Measurements from ENCODE around the gene STARD10.

STARD10 gene

DNA sequence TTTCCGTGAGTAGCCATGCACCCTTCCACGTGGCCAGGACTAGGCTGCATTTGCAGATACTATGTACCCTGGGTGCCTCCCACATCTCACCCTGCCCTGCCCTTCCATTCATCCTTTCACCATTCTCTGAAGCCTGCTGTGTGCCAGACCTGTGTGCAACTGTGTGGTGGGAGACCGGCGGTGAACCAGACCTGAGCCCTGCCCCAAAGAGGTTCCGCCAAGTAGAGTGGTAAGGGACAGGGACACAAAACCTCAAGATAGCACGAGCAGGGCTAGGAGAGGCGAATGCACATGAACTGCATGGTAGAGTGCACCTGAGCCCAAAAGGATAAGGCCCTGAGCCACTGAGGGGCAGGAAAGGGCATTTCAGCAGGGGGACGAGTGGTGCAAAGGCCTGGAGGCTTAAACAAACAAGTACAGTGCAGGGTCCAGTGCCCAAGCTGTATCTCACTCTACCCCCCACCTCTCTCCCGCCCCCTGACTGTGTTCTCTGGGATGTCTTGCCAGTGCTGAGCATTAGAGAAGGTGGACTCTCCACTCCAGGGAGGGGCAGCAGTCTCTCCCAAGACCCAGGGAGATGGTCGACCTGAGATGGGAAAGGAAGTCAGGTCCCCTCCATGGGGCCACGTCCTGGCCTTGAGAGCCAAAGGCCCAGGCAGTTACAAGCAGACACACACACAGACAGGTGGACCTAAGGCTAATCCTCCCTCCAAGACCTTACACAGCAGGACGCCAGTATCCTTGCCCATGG is 27.5 kb downstream of the STARD10 start:
- TF ChIP-seq, protein P1, sequence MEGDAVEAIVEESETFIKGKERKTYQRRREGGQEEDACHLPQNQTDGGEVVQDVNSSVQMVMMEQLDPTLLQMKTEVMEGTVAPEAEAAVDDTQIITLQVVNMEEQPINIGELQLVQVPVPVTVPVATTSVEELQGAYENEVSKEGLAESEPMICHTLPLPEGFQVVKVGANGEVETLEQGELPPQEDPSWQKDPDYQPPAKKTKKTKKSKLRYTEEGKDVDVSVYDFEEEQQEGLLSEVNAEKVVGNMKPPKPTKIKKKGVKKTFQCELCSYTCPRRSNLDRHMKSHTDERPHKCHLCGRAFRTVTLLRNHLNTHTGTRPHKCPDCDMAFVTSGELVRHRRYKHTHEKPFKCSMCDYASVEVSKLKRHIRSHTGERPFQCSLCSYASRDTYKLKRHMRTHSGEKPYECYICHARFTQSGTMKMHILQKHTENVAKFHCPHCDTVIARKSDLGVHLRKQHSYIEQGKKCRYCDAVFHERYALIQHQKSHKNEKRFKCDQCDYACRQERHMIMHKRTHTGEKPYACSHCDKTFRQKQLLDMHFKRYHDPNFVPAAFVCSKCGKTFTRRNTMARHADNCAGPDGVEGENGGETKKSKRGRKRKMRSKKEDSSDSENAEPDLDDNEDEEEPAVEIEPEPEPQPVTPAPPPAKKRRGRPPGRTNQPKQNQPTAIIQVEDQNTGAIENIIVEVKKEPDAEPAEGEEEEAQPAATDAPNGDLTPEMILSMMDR (IDR thresholded peaks at IDR 0.05; ENCODE audit: borderline replicate concordance, insufficient read depth, low read depth, low read length), result no peak
- H3K4me3 ChIP-seq (ENCODE audit: low read depth, low read length), result no peak overlapping the region

DNA sequence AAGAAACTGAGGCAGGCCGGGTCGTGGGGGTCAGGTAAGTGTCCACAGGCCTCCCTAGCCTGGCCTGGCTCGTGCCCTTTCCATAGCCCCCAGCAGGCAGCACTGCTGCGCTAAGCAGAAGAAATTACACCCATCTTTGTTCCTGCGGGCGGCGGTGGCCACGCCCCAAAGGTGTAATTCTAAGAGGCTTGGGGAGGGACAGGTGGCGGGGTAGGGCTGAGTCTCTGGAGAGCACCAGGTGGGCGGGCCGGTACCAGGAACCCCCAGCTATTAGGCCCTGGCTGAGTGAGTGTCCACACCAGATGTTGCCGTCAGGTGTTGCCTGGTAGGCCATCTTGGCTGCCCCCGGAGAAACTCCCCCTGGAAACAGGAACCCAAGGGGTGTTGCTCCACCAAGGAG is 29.3 kb downstream of the STARD10 start:
- TF ChIP-seq, protein P1 (IDR thresholded peaks at IDR 0.05; ENCODE audit: borderline replicate concordance, insufficient read depth, low read depth, low read length), result no peak
- H3K4me3 ChIP-seq (ENCODE audit: low read depth, low read length), result no peak overlapping the region

DNA sequence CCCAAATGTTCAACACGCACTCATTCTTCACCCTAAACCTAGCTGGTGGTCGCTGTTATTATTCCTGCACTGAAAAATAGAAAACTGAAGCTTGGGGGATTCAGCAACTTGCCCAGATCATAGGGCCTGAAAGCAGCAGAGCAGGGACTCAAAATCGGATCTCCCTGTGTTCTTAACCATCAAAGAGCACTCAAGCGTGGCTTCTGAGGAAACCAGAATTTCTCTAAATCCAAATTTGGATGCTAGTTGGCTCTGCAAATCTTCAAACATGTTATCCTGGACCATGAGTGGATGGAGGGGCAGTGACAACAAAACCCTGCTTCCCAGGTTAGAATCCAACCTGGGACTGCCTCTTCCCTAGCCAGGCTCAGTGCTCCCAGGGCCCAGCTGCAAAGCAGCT is 30.0 kb downstream of the STARD10 start:
- TF ChIP-seq, protein P1 (IDR thresholded peaks at IDR 0.05; ENCODE audit: borderline replicate concordance, insufficient read depth, low read depth, low read length), result no peak

DNA sequence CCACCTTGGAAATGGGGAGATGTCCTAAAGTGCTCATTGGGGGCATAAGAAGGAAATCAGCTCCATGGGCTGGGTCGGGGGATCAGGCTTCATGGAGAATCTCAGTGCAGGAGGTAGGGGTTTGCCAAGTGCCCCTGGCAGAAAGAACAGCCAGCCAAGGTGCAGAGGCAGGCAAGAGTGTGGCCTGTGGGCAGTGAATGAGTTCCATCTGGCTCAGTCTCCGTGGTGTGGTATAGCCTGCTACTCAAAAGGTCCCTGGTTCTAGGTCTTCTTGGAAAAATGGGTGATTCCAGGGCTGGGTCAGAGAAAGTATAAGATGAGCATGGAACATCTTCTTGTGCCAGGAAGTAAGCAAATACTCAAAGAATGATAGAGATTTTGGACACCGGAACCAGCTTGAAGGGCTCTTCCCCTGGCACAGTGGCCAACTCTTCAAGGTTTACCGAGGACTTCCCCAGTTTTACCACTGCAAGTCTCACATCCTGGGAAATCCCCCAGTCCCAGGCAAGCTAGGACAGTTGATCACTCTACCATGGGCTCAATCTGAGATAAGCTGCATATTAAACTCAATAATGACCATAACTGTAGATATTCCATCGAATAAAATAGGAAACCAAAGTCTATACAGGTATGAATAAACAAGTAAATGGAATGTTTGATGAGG is 31.1 kb downstream of the STARD10 start:
- no peak overlapping the region for H3K4me3 ChIP-seq (ENCODE audit: low read depth, low read length)
- TF ChIP-seq, protein P1 (IDR thresholded peaks at IDR 0.05; ENCODE audit: borderline replicate concordance, insufficient read depth, low read depth, low read length), result no peak

More for the DNA sequence above, 30.0 kb downstream of the STARD10 start:
- no peak overlapping the region for H3K4me3 ChIP-seq (ENCODE audit: low read depth, low read length)

DNA sequence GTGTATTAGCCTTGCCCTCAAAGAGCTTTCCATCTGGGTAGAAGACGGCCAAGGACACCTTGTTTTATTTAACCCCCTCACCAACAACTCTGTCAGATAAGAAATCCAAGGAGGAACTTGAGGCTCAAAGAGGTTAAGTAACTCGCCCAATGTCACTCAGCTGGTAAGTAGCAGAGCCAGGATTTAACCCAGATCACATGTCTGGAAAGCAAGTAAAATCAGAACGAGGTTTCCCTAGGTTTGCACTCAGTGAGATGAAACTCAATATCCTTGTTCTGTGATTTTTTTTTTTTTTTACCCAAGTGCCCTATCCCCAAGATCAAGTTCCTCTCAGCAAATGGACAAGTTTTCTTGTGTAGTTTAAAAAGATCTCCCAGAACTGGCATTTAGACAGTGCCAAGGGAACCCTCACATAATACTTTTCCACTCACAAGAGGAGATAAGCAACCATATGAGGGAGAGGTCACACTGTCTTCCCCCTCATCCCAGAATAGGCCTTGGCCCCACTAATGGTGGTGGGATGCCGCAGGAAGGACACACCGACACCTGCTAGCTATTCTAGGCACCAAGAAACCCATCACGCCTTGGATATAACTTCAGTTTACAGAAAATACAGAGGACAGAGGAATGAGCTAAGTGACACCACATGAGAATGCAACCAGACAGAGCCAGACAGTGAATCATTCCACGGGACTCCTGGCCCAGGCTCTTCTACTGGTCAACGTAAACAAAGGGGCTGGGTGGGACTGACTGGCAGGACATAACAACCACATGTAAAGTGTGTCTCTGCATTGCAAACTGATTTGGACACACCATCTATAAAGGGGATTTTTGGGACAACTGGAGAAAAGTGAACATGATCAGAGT is 33.1 kb downstream of the STARD10 start:
- TF ChIP-seq, protein P1 (IDR thresholded peaks at IDR 0.05; ENCODE audit: borderline replicate concordance, insufficient read depth, low read depth, low read length), result no peak
- no peak overlapping the region for H3K4me3 ChIP-seq (ENCODE audit: low read depth, low read length)

DNA sequence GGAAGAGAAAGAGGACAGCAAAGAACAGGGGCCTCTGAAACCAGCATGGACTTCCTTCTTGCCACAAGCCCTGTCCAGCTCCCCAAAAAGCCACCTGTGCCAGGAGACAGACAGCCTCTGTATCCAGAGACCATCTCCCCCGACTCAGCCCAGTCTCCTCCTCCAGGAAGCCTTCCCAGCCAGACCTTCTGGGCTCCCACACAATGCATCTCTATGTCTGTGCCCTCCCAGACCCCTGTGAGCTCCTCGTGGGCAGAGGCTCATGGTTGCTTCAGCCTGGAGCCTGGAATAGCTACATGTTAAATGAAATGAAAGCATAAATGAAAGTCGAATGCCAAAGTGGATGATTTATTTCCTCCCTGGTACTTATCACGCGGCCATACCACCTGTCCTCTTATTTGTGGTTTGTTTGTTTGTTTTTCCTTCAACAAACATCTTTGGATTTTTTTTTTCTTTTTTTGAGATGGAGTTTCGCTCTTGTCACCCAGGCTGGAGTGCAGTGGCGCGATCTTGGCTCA is 34.3 kb downstream of the STARD10 start:
- TF ChIP-seq, protein P1 (IDR thresholded peaks at IDR 0.05; ENCODE audit: borderline replicate concordance, insufficient read depth, low read depth, low read length), result no peak
- H3K4me3 ChIP-seq (ENCODE audit: low read depth, low read length), result no peak overlapping the region

Measured in GM12875 (cell line).